Measurements from ENCODE around the gene SLC35F3.
"Not testable (repeated sequence)": the region's sequence is repeated elsewhere in the genome, so short reads cannot be mapped to it uniquely, and the experiment has no call there.

The SLC35F3 gene

GRCh38 chr1:234103198-234103597 is 198.7 kb downstream of the SLC35F3 start:
- no peak for DNase-seq (ENCODE audit: low read depth in 3 of 3)

GRCh38 chr1:234106032-234106431 is 201.6 kb downstream of the SLC35F3 start:
- no peak for DNase-seq (ENCODE audit: low read depth in 3 of 3)

- no peak for DNase-seq (ENCODE audit: low read depth in 3 of 3)
These were observed 203.0 kb downstream of the SLC35F3 start for GRCh38 chr1:234107416-234108021.

GRCh38 chr1:234108921-234109320 is 204.4 kb downstream of the SLC35F3 start:
- DNase-seq (ENCODE audit: low read depth in 3 of 3) = no peak

- no peak for DNase-seq (ENCODE audit: low read depth in 3 of 3)
These were observed 205.4 kb downstream of the SLC35F3 start for GRCh38 chr1:234109840-234110239.

GRCh38 chr1:234111458-234112142 is 207.1 kb downstream of the SLC35F3 start:
- no peak for DNase-seq (ENCODE audit: low read depth in 3 of 3)

GRCh38 chr1:234114648-234115307 is 210.3 kb downstream of the SLC35F3 start:
- peak in 2 of 3 experiments; percentile 7 to 9 for DNase-seq (ENCODE audit: low read depth in 3 of 3)

- no peak for DNase-seq (ENCODE audit: low read depth in 3 of 3)
These were observed 214.4 kb downstream of the SLC35F3 start for GRCh38 chr1:234118911-234119310.

GRCh38 chr1:234119431-234119830 is 215.0 kb downstream of the SLC35F3 start:
- no peak for DNase-seq (ENCODE audit: low read depth in 3 of 3)

GRCh38 chr1:234120327-234120944 is 216.0 kb downstream of the SLC35F3 start:
- no peak for DNase-seq (ENCODE audit: low read depth in 3 of 3)

GRCh38 chr1:234121659-234122058 is 217.2 kb downstream of the SLC35F3 start:
- not testable (repeated sequence) for DNase-seq (ENCODE audit: low read depth in 3 of 3)

GRCh38 chr1:234122571-234122970 is 218.1 kb downstream of the SLC35F3 start:
- DNase-seq (ENCODE audit: low read depth in 3 of 3) = not testable (repeated sequence)

GRCh38 chr1:234123867-234124266 is 219.4 kb downstream of the SLC35F3 start:
- DNase-seq (ENCODE audit: low read depth in 3 of 3) = no peak

- peak in 2 of 3 experiments; percentile 9 to 39 for DNase-seq (ENCODE audit: low read depth in 3 of 3)
These were observed 220.8 kb downstream of the SLC35F3 start for GRCh38 chr1:234125283-234125682.

GRCh38 chr1:234125714-234126113 is 221.2 kb downstream of the SLC35F3 start:
- DNase-seq (ENCODE audit: low read depth in 3 of 3) = no peak

- DNase-seq (ENCODE audit: low read depth in 3 of 3) = no peak
These were observed 222.7 kb downstream of the SLC35F3 start for GRCh38 chr1:234127026-234127671.

GRCh38 chr1:234132795-234133194 is 228.3 kb downstream of the SLC35F3 start:
- DNase-seq (ENCODE audit: low read depth in 3 of 3) = no peak

- DNase-seq (ENCODE audit: low read depth in 3 of 3) = no peak
These were observed 230.4 kb downstream of the SLC35F3 start for GRCh38 chr1:234134878-234135277.

GRCh38 chr1:234135501-234135900 is 231.0 kb downstream of the SLC35F3 start:
- no peak for DNase-seq (ENCODE audit: low read depth in 3 of 3)

- DNase-seq (ENCODE audit: low read depth in 3 of 3) = no peak
These were observed 231.6 kb downstream of the SLC35F3 start for GRCh38 chr1:234136073-234136472.

- DNase-seq (ENCODE audit: low read depth in 3 of 3) = no peak
These were observed 235.5 kb downstream of the SLC35F3 start for GRCh38 chr1:234139966-234140365.

- no peak for DNase-seq (ENCODE audit: low read depth in 3 of 3)
These were observed 235.9 kb downstream of the SLC35F3 start for GRCh38 chr1:234140388-234140787.

Data from stimulated activated CD4-positive, alpha-beta T cell treated with anti-CD3 and anti-CD28 coated beads, TNF-alpha, amount 100 ng/mL, for 24 hours (primary cell).